ENCODE measurements around the gene SPON2.

DNA sequence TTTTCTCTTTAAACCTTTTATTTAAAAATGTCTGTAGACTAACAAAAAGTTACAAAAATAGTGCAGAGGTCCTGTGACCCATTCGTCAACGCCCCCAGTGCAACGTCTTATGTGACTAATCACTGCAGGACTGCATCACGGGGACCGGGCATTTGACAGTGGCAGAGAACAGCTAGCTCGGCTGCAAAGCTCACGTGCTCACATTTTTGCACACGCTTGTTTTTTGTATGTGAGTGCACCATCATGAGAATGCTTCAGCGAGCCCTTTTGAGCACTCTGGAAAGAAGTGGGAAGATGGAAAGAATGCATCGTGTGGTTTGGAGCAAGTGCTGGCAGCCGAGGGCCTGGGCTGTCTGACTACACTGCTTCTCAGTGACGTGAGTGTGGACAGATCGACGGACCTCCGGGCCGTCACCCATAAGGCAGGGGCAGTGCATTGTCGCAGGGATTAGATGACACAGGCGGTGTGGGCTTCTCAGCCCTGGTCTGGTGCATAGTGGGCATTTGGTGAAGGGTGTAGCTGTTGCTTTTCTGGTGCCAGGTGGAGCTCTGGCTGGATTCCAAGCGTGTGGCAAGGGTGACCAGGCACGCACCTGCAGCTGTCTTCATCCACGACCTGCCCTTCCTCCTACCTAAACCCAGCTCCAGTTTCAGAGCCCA lies 17.7 kb downstream of the SPON2 start:
- TF ChIP-seq POLR2AphosphoS5 (IDR thresholded peaks at IDR 0.05; ENCODE audit: low read depth, low read length) (no peak), SIN3A (IDR thresholded peaks at IDR 0.05; ENCODE audit: borderline replicate concordance, insufficient read depth, low read length) (no peak), TAF1 (IDR thresholded peaks at IDR 0.05; ENCODE audit: borderline replicate concordance, insufficient read depth, low read length) (no peak), REST (IDR thresholded peaks at IDR 0.05; ENCODE audit: insufficient read depth in 1 of 2, low read depth in 2 of 2, low read length in 2 of 2) (no peak)
